Epithelial cell of prostate (primary cell): ENCODE results near the gene ZWILCH.
"Not testable (repeated sequence)": the region's sequence is repeated elsewhere in the genome, so short reads cannot be mapped to it uniquely, and the experiment has no call there.

Experiments used
- DNase-seq: peaks from one replicate; pipeline ENCODE4 v3.0.0-alpha.2; 2011; ENCODE audit warnings: low read depth, low spot score
- H3K27ac ChIP-seq: fragments of 450-650 bp; 2 replicates; pipeline ENCODE4 v1.5.1; 2017; ENCODE audit warnings: mild to moderate bottlenecking

Gene ZWILCH

DNA sequence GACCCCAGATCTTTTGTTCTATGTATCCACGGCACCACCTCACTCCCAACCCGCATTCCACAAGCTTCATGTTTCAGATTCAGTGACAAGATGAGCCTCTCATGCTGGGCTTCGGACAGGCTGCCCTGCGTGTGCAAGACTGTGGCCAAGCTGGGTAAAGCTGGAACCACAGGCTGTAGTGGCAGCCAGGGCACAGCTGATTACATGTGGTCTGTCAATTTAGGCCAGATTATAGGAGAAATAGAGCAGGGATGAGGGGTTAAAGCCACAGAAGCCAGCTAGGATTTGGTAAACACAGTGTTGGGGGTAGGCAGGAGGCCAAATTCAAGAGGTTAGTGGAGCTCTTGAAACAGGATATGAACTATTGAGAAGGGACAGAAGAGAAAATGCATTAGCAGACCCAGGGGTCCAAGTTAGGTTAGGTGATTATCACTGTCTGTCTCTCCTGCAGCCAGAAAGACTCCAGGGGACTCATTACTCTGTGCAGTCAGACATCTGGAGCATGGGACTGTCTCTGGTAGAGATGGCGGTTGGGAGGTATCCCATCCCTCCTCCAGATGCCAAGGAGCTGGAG lies 20.5 kb upstream of the ZWILCH start:
- DNase-seq = no peak
- no peak overlapping the region for H3K27ac ChIP-seq

DNA sequence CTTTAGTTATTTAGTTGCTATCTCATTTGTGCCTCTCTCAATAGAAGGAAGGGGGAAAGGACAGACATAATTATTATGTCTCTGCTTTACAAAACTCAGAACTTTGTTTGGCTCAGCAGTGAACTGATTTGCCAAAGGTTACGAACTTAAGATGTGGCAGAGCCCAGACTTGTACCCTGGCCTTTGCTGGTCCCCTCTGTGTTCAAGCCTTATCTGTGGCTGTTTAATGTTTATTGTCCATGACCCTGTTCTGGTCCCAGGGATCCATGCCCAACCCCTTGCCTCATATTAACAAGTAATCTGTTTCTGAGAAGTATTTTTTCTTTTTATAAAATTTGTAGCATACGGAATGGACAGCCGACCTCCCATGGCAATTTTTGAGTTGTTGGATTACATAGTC lies 18.2 kb upstream of the ZWILCH start:
- H3K27ac ChIP-seq = no peak overlapping the region
- no peak for DNase-seq

DNA sequence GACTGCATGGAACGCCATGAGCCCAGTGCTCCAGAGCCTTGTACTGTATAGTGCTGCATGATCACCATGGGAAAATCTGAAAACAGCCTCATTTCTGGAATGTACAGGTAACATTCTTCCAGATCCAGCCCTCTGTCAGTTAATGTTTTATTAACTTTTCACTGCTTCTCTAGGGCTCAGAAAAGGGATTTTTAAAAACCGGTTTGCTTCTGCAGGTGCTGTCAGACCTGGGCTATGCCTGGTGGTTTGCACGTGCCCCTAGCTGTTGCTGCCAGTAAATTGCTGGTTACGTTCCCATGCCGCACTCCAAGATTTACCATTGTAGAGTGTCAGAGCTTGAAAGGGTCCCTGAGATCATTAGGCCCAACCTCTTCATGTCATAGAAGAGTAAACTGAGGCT lies 16.6 kb upstream of the ZWILCH start:
- no peak for DNase-seq
- no peak overlapping the region for H3K27ac ChIP-seq

DNA sequence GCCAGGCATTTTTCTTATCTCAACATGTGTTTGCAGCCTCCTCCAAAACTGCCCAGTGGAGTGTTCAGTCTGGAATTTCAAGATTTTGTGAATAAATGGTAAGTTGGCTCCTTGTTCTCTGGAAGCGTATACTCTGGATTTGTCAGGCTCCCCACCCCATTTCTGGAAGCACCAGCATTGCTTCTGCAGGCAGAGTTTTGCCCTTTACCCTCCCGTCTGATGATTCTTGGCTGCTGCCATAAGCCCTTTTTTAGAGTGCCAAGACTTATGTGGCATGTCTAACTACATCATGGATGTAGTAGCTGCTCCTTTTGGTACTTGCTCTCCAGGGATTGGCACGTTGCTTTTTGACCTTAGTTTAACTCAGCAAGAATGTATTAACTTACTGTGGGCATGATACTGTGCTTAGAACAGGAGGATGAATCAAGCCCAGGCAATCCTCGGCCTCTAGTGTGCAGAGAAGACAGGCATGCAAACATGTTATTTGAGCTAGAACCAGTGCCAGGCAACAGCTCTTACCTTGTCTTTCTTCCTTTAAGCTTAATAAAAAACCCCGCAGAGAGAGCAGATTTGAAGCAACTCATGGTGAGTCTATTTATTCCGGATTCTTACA lies 15.8 kb upstream of the ZWILCH start:
- no peak for DNase-seq
- H3K27ac ChIP-seq = no peak overlapping the region

DNA sequence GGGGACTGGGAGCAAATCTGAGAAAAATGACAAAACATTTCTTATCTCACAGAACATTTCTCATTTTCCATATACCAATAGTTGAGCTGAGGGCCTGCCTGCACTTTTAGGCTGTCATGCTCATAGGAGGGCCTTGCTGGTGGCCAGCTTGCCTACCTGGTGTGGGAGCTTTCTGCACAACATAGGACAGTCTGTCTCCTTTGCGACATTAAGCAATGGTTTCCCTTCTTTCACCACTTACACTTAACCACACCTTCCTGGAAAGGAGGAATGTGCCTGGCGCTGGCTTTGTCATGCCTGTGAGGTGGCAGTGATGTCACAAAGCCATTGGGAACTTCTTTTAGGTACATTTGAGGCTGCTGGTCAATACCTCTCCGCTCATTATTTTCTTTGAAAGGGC lies 13.3 kb upstream of the ZWILCH start:
- no peak for DNase-seq
- no peak overlapping the region for H3K27ac ChIP-seq

DNA sequence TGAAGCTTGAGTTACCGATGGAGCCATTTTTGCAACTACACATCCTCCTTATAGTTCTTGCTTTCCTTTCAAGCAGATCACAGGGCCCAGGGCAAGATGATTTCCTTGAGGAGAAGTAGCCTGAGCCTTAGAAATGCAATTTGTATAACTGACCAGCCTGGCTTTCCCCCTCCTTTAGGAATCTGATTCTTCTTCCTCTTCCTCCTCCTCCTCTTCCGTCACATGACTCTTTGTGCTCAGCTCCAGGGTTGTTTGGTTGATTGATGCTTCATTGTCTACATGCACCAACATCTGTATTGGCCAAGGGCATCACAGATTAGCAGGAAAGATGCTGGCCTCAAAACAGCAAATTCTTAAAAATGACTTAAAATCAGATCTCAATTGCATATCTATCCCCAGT lies 10.9 kb upstream of the ZWILCH start:
- DNase-seq = no peak
- H3K27ac ChIP-seq = no peak overlapping the region

DNA sequence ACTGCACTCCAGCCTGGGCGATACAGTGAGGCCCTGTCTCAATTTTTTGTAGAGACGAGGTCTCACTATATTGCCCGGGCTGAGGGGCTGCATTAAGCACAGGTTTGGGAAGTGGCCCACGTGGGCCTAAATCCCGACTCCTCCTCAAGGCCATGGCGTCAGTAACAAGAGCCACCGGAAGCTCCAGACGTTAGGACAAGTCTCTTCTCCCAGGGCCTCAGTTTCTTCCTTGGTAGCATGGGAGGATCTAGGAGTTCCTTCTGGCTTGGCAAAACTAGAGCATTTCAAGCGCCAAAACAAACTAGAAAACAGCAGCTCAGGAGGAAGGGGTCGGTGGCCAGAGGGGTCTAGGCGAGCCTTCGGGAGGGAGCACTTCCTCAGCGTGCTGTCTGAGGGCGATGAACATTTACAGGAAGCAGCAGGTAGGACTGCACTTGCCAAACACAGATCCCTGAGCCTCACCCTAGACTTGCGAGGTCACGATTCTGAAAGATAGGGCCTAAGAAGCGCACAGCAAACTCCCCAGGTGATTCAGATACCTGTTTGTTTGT lies 8.1 kb upstream of the ZWILCH start:
- peak overlapping the region; percentile 96 for H3K27ac ChIP-seq
- no peak for DNase-seq

DNA sequence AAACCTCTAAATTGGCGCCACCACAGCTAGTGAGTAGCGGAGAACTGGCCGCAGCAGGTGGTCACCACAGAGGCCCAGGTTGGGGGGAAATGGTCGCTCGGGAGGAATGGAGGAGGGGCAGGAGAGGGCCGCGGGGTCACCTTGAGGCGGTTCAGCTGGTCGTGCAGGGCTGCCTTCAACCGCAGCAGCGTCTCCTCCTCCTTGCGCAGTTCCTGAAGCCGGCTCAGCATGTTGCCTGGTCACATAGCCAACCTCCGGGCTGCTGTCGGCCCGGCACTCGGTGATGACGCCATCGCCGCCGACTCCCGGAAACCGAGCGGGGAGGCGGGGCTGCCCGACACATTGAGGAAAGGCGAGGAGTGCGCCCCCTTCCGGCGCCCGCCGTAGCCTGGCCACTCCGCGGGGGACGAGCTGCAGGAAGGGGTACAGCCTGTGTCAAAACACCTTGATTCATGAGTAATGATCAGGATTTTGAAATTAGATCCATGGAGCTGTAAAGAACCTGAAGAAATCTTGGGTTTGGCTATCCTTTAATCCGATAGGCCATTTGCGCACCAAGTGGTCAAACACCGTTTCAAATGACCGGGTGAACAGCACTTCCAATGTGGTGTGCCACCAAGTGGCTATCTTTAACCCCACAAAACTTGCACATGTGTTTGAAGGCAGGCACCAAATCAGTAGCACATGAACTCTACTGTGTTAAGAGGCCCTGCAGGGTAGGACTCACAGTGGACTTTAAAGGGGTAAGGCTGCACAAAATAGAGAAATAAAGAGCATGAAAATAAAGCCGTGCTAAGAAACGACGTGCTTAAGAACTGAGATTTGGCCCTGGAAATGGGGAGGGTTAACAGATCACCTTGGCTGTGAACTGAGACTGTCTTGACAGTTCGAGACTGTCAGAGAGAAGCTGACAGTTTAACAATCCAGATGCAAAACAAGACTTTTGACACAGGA lies 7.3 kb upstream of the ZWILCH start, which contains the start of gene SNAPC5:
SNAPC5 (minus strand) TSS at position 261 of the 954 bp plus-strand sequence; CDS start at position 230, 31 bp downstream.
- H3K27ac ChIP-seq = peak within 1 kb of the TSS; percentile 96
- DNase-seq = peak; percentile 71

DNA sequence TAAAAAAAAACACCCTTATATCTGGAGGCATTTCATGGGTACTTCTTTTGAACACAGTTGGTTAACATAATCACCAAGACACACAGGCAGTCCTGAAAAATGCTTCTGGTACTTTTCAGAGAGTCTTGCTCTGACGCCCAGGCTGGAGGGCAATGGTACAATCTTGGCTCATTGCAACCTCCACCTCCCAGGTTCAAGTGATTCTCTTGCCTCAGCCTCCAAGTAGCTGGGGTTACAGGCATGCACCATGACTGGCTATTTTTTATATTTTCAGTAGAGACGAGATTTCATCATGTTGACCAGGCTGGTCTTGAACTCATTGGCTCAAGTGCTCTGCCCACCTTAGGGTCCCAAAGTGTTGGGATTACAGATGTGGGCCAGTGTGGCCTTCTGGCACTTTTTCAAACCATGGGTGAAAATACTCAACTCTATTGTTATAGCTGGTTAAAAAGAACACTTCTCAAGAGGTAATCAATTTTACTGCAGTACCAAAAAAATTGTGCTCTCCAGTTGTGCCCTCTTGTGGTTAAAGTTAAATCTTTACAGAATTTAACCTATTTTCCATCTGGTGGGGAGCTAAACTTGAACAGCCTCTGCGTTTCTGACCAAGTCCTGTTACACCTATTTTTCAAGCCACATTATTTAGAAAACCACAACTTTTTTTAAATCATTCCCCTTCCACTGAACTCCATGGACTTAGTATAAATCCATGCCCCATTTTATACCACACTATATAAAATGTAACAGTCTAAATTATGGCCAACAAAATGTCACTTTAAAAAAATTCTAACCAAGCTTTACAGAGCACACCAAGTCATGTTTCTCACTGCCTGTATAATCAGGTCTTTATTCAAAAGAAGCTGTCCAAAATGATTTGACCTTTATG lies 6.4 kb upstream of the ZWILCH start:
- no peak for DNase-seq
- peak overlapping the region; percentile 96 for H3K27ac ChIP-seq

DNA sequence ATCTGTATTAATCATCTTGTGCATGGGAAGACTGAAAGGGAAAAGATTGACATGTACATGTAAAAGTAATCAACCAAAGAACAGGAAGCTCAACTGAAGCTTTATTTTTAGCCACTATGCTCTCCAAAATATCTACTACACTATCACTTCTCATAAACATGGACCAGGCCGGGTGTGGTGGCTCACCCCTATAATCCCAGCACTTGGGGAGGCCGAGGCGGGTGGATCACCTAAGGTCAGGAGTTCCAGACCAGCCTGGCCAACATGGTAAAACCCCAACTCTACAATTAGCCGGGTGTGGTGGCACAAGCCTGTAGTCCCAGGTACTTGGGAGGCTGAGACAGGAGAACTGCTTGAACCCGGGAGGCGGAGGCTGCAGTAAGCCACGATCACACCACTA lies 4.8 kb upstream of the ZWILCH start:
- DNase-seq = not testable (repeated sequence)
- H3K27ac ChIP-seq = peak overlapping the region; percentile 96

DNA sequence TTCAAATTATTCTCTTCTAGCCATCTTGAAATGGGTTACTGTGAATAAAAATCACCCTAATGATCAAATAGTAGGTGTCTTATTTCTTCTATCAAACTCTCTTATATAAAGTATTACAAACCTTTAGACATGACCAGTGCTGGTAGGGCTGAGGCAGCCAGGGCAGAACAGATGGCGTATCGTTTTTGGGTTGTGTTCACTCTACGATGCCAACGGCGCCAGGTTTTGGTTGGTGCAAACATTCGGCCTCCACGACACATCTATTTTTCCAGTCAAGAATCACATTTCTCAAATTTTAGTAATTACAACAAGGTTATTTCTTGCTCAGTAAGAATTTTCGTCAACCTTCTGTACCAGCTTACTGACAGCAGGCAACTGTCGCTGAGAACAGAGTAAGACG lies 2.6 kb upstream of the ZWILCH start:
- DNase-seq = no peak
- H3K27ac ChIP-seq = peak overlapping the region; percentile 96

DNA sequence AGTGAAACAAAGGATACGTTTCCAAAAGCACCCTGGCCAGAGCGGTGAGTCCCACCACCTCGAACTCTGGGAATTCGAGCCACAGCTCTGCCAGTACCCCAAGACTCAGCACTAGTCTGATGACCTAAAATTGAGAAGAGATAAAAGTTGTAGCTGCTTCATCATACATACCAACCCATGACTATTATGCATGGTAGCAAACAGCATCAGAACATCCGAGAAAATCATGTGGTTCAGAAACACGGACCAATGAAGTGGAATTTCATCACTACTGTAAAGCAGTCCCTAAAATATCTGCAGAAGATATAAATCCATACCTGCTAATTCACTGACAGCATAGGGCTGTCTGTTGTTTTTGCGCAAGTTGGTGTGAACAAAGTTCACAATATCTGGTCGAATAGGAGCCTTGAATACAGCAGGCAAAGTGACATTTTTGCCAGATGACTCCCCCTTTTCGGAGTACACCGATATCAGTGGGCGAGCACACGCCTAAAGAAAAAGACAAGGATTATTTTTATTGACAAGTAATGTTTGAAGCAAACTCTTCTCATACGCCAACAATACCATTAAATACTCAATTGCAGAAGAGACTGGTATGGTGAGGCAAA lies 2.0 kb upstream of the ZWILCH start:
- peak overlapping the region; percentile 96 for H3K27ac ChIP-seq
- not testable (repeated sequence) for DNase-seq

DNA sequence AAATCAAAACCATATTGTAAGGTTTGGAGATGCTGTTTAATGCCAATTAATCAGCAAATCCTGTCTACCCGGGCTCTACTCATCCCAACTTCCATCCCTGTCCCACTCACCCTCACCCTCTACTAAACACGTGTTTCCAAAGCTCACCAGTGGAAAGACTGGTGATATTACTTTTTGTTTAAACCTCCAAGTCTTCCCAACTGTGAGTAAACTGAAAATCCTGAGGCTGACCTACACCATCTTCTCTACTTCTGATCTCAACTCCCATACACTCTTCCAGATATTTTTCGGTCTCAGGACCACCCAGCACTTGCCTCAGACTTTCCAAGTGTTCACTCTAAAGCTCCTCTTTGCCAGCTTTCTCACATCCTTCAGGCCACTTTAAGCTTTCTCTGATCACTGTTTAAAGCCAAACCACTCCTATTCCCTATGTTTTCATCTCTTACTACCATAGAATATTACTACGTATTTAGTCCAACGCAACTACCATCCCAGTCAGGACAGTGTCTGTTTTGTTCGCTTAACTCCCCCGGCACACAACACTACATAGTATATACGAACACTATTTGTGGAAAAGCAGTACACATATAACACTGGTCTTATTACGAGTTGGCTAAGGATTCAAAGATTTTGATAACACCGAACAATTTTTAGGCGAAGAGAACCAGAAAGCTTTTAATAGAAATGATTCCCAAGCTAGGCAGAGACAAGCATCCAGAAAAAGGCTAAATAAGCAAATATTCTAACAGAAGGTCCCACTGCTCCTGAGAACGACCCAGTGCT lies 1.2 kb upstream of the ZWILCH start:
- DNase-seq = no peak
- peak overlapping the region; percentile 96 for H3K27ac ChIP-seq

DNA sequence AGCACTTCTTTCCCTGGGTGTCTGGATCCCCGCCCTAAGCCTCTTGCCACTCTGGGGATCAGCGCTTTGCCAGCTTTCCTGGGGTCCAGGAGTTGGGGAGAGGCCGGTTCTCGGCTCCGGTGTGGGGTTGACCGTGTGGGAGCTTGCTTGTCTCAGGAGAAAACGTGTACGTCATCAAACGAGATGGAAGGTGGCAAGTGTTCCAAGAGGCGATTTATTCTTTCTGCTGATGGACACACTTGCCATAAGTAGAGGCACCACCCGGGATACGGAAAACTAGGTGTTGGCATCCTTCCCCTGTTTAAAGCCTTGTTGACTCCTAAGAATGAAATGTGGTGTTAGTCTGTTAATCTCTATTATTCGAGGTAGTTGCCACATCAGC lies 295 bp downstream of the ZWILCH start:
- peak overlapping the region; percentile 96 for H3K27ac ChIP-seq
- DNase-seq = no peak

DNA sequence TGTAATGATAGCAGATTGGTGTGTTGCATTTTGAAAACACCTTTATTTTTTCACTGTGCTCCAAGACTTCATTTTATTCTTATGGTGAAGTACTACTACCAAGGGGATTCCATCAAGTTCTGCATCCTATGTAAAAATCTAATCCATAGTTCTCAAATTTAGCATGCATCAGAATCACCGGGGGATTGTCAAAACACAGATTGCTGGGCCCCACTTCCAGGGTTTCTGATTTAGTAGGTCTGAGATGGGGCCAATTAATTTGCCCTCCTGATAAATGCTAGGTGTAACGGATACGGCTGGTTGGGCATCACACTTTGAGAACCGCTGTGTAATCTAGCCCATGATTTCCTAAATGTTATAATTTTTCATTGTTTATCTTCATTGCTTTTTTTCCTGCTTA lies 692 bp downstream of the ZWILCH start:
- no peak for DNase-seq

DNA sequence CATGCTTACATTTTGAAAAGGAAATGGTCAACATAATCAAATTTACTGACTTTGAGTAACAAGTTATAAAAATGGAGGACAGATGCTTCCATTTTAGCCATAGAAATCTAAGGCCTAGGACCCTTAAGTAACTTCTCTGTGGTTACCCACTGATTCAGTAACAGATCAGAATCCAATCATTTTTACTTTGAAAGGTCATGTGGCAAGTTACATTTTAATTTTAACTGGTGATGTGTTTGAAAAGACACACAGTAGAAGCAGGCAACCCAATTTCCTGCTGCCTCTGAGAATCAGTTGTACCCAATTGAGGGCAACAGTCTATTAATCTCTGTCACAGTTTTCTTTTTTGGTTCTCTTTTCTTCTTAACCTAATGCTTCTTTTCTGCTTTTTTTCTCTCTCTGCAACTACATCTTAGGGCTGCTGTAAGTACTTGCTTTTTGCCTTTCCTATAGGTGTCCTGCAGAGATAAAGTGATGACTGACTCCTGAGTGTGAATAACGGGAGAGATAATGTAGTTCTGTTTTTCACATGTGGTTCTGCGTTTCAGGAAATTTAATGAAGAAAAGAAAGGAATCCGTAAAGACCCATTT lies 3.3 kb downstream of the ZWILCH start:
- no peak overlapping the region for H3K27ac ChIP-seq
- no peak for DNase-seq

More for the DNA sequence above, 692 bp downstream of the ZWILCH start:
- H3K27ac ChIP-seq = peak overlapping the region; percentile 96

DNA sequence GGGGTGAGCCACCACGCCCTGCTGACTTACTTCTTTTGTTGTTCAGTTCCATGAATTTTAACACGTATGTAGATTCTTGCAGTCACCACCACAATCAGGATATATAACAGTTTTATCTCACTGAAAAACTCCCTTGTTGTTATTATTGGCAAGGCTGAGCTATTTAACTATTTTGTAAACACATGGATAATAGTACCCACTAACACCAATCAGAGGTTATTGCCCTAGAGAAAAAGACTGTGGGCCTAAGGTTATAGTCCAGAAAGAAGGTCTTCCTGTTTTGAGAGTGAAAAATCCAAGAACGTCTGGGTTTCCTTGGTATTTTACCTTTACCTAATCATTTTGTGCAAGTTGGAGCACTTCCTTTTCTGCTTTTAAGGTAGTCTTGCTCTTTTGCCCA lies 9.5 kb downstream of the ZWILCH start:
- no peak for DNase-seq
- H3K27ac ChIP-seq = no peak overlapping the region

DNA sequence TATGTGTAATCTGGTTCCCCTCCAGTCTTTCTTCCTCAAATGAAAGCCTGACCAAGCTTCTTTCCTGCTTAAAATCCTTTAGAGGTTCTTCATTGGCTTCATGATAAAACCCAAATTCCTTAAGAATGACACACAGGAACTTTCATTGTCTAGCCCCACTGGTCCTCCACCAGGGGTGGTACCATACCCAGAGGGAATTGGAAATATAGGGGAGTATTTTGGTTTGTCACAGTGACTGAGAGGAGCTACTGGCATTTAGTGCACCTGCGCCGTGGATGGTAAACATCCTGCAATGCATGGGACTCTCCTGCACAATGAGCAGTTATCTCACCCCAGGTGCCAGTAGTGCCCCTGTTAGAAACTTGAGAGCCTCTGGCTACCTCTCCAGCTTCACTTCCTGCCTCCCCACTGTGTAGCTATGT lies 10.8 kb downstream of the ZWILCH start:
- H3K27ac ChIP-seq = no peak overlapping the region
- no peak for DNase-seq
